OCI-LY1 (cell line): ENCODE measurements around the gene RSPH9.

ENCODE experiments used
- H2AFZ ChIP-seq: fragments of 200-600 bp; sonication (generic), shearing (Covaris generic); 2 replicates; pipeline ENCODE4 v1.6.0; 2014; ENCODE audit warnings: antibody characterized with exemption, mild to moderate bottlenecking, low read length
- H3F3A ChIP-seq: fragments of 200-600 bp; sonication (generic), shearing (Covaris generic); 2 replicates; pipeline ENCODE4 v1.6.0; 2014; ENCODE audit warnings: mild to moderate bottlenecking, antibody characterized with exemption, low read length, moderate library complexity; ENCODE audit not compliant: insufficient read depth
- H3K27ac ChIP-seq: fragments of 200-600 bp; sonication (generic); 2 replicates; pipeline ENCODE4 v1.5.1; 2014; ENCODE audit warnings: low read length, mixed run types, mild to moderate bottlenecking, low read depth; ENCODE audit not compliant: poor library complexity, severe bottlenecking
- H3K27me3 ChIP-seq: fragments of 200-600 bp; sonication (generic); 2 replicates; pipeline ENCODE4 v1.6.0; 2014; ENCODE audit warnings: antibody characterized with exemption, mild to moderate bottlenecking, low read length, moderate library complexity; ENCODE audit not compliant: insufficient read depth
- H3K36me3 ChIP-seq: fragments of 200-600 bp; sonication (generic); 2 replicates; pipeline ENCODE4 v1.6.1; 2014; ENCODE audit warnings: mild to moderate bottlenecking, antibody characterized with exemption, low read length, moderate library complexity, mixed read lengths; ENCODE audit not compliant: insufficient read depth
- H3K4me1 ChIP-seq: fragments of 200-600 bp; sonication (generic); 2 replicates; pipeline ENCODE4 v1.5.1; 2014; ENCODE audit warnings: mild to moderate bottlenecking, low read length, moderate library complexity; ENCODE audit not compliant: insufficient read depth, severe bottlenecking
- H3K4me2 ChIP-seq: fragments of 200-600 bp; sonication (generic), shearing (Covaris generic); 2 replicates; pipeline ENCODE4 v1.6.1; 2014; ENCODE audit warnings: low read length
- H3K4me3 ChIP-seq: fragments of 200-600 bp; sonication (generic); 2 replicates; pipeline ENCODE4 v1.5.1; 2014; ENCODE audit warnings: low read length, low read depth, mild to moderate bottlenecking, mixed read lengths; ENCODE audit not compliant: poor library complexity, severe bottlenecking
- H3K79me2 ChIP-seq: fragments of 200-600 bp; shearing (Covaris generic); 2 replicates; pipeline ENCODE4 v1.6.1; 2016; ENCODE audit warnings: mixed run types, low read length, mixed read lengths; ENCODE audit not compliant: insufficient read depth
- H3K9ac ChIP-seq: fragments of 200-600 bp; sonication (generic), shearing (Covaris generic); 2 replicates; pipeline ENCODE4 v1.6.1; 2014; ENCODE audit warnings: mild to moderate bottlenecking, low read length, mixed read lengths
- H3K9me2 ChIP-seq: fragments of 200-600 bp; sonication (generic), shearing (Covaris generic); 2 replicates; pipeline ENCODE4 v1.6.1; 2014; ENCODE audit warnings: low read depth, mild to moderate bottlenecking, low read length, mixed read lengths
- H3K9me3 ChIP-seq: fragments of 200-600 bp; shearing (Covaris generic); 2 replicates; pipeline ENCODE4 v1.6.1; 2014; ENCODE audit warnings: low read length, mixed read lengths
- H4K20me1 ChIP-seq: fragments of 200-600 bp; sonication (generic), shearing (Covaris generic); 2 replicates; pipeline ENCODE4 v1.6.0; 2016; ENCODE audit warnings: mild to moderate bottlenecking, low read length; ENCODE audit not compliant: insufficient read depth
- CTCF ChIP-seq: fragments of 200-600 bp; sonication (generic), shearing (Covaris generic); IDR thresholded peaks from 2 replicates; pipeline ENCODE4 v1.5.1; 2017; ENCODE audit warnings: mild to moderate bottlenecking, antibody characterized with exemption, low read length, moderate library complexity, mixed read lengths
- EZH2 ChIP-seq: fragments of 200-600 bp; sonication (generic), shearing (Covaris generic); IDR thresholded peaks from 2 replicates; pipeline ENCODE4 v1.8.0; 2017; ENCODE audit warnings: borderline replicate concordance, mixed run types, mild to moderate bottlenecking, antibody characterized with exemption, low read length, moderate library complexity, mixed read lengths

RSPH9 gene

GRCh38 chr6:43677759-43678158, 32.9 kb downstream of the RSPH9 start:
- TF ChIP-seq EZH2 (no peak), CTCF (no peak)
- Histone ChIP-seq H3K4me1 (no peaks in the 10 kb centered on the region), H3F3A (no peaks in the 10 kb centered on the region), H3K9ac (no peak overlapping the region), H2AFZ (no peak overlapping the region), H3K9me2 (no peaks in the 10 kb centered on the region), H3K4me2 (no peak overlapping the region), H4K20me1 (no peaks in the 10 kb centered on the region), H3K79me2 (peaks cover 5% of the 10 kb centered on the region; the same call in 1 of the 2 replicates), H3K27me3 (no peaks in the 10 kb centered on the region), H3K36me3 (peaks cover 90% of the 10 kb centered on the region), H3K27ac (no peak overlapping the region), H3K9me3 (no peaks in the 10 kb centered on the region), H3K4me3 (no peak overlapping the region)

DNA sequence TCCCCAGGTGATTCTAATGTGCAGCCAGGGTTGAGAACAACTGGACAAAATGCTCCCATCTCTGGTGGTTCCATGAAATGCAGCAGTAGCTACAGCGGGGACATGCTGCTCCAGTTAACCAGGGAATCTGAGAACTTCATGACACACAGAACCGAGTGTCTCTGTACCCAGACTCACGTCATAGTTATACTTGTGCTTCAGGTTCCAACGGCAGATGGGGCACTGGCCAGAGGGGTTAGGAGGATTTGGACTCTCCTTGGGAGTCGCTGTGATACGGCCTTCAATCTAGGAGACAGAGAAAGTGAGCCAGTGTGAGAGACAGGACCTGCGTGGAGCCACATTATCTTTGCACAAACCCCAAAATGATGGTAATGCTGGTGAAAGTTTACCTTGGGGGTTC, 33.5 kb downstream of the RSPH9 start:
- H3K36me3 ChIP-seq: peaks cover 90% of the 10 kb centered on the region
- no peak overlapping the region for H3K9ac ChIP-seq
- no peaks in the 10 kb centered on the region for H3K9me3 ChIP-seq
- H3K27ac ChIP-seq: no peak overlapping the region
- H3K79me2 ChIP-seq: peaks cover 11% of the 10 kb centered on the region
- no peak overlapping the region for H3K4me2 ChIP-seq
- H3K27me3 ChIP-seq: no peaks in the 10 kb centered on the region
- TF ChIP-seq EZH2 (no peak), CTCF (no peak)
- H3K4me3 ChIP-seq: no peak overlapping the region
- no peak overlapping the region for H2AFZ ChIP-seq
- no peaks in the 10 kb centered on the region for H3F3A ChIP-seq
- no peaks in the 10 kb centered on the region for H3K9me2 ChIP-seq
- no peaks in the 10 kb centered on the region for H3K4me1 ChIP-seq
- no peaks in the 10 kb centered on the region for H4K20me1 ChIP-seq

DNA sequence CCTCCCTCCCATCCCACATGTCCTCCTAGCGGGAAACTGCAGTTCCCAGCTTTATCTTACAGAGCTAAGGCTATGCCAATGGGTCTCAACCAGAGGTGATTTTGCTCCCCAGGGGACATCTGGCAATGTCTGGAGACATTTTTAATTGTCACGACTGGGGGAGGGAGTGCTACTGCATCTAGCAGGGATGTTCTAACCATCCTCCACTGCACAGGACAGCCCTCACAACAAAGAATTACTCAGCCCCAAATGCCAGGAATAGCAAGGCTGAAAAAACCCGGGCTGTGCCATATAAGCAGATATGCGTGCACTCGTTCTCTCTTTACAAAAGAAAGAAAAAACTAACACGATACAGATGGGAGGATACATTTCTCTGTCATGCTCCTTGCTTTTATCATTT, 34.2 kb downstream of the RSPH9 start:
- Histone ChIP-seq H3K4me1 (peaks cover 6% of the 10 kb centered on the region), H3K4me2 (no peak overlapping the region), H3K9ac (no peak overlapping the region), H3K4me3 (no peak overlapping the region), H3K79me2 (peaks cover 17% of the 10 kb centered on the region), H3K27ac (no peak overlapping the region), H3K9me2 (no peaks in the 10 kb centered on the region), H2AFZ (no peak overlapping the region), H4K20me1 (no peaks in the 10 kb centered on the region), H3K27me3 (no peaks in the 10 kb centered on the region), H3K9me3 (no peaks in the 10 kb centered on the region), H3F3A (no peaks in the 10 kb centered on the region), H3K36me3 (peaks cover 82% of the 10 kb centered on the region)
- TF ChIP-seq CTCF (no peak), EZH2 (no peak)
